ENCODE results near the gene WNT4. TPM values are rescaled to one million over a fixed set of nuclear protein-coding genes. Genes with fewer than 3 reads are reported as not detected.

Gene WNT4
- total and polyA plus RNA-seq, 10 of the 15 experiments (the other 5 are each of a cell fraction or from before 2014, with no cell fraction given) = 0.01 TPM; not detected in 9

- TF ChIP-seq GATAD2B (conservative IDR thresholded peaks at IDR 0.05; ENCODE audit: low read depth) = no peak
- TF ChIP-seq SMAD1 (IDR thresholded peaks at IDR 0.05; ENCODE audit: low read depth, partially characterized antibody) = no peak
- no peak for TF ChIP-seq YBX1 (IDR thresholded peaks at IDR 0.05)
- no peak for TF ChIP-seq ZBTB4 (CRISPR knock-in tag; IDR thresholded peaks at IDR 0.05)
- no peak for TF ChIP-seq ZBTB33 (IDR thresholded peaks at IDR 0.05)
- TF ChIP-seq TCF3 (IDR thresholded peaks at IDR 0.05; ENCODE audit: borderline replicate concordance, insufficient read depth, low read depth, low read length) = no peak
- no peak for TF ChIP-seq REST (IDR thresholded peaks at IDR 0.05; ENCODE audit: low read depth, low read length)
- TF ChIP-seq TARDBP (IDR thresholded peaks at IDR 0.05; ENCODE audit: borderline replicate concordance) = no peak
- TF ChIP-seq, protein P1, sequence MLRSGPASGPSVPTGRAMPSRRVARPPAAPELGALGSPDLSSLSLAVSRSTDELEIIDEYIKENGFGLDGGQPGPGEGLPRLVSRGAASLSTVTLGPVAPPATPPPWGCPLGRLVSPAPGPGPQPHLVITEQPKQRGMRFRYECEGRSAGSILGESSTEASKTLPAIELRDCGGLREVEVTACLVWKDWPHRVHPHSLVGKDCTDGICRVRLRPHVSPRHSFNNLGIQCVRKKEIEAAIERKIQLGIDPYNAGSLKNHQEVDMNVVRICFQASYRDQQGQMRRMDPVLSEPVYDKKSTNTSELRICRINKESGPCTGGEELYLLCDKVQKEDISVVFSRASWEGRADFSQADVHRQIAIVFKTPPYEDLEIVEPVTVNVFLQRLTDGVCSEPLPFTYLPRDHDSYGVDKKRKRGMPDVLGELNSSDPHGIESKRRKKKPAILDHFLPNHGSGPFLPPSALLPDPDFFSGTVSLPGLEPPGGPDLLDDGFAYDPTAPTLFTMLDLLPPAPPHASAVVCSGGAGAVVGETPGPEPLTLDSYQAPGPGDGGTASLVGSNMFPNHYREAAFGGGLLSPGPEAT (IDR thresholded peaks at IDR 0.05; ENCODE audit: low read depth) = no peak
- TF ChIP-seq POLR2AphosphoS5 (IDR thresholded peaks at IDR 0.05; ENCODE audit: low read length) = no peak
Measured at GRCh38 chr1:22129501-22130117, 13.3 kb downstream of the WNT4 start (continued).
